Type B pancreatic cell (in vitro differentiated cells): ENCODE results near the gene FAM193A. TPM values are rescaled to one million over a fixed set of nuclear protein-coding genes. Genes with fewer than 3 reads are reported as not detected.

ENCODE experiments used
- DNase-seq: peaks from one replicate; pipeline ENCODE4 v3.0.0; 2021; ENCODE audit warnings: mixed read lengths; ENCODE audit not compliant: unreplicated experiment; ENCODE audit errors: extremely low spot score
- H3K27ac Mint-ChIP-seq: 2 replicates; pipeline ENCODE4 v1.8.0; 2021; ENCODE audit warnings: mild to moderate bottlenecking, mixed read lengths
- H3K27me3 Mint-ChIP-seq: 2 replicates; pipeline ENCODE4 v1.8.0; 2021; ENCODE audit warnings: mixed read lengths
- H3K36me3 Mint-ChIP-seq: 2 replicates; pipeline ENCODE4 v1.8.0; 2021; ENCODE audit warnings: mixed read lengths
- H3K4me1 Mint-ChIP-seq: one replicate; pipeline ENCODE4 v1.8.0; 2021; ENCODE audit warnings: mixed read lengths; ENCODE audit not compliant: unreplicated experiment
- H3K4me3 Mint-ChIP-seq: 2 replicates; pipeline ENCODE4 v1.8.0; 2021; ENCODE audit warnings: mild to moderate bottlenecking, mixed read lengths
- H3K9me3 Mint-ChIP-seq: 2 replicates; pipeline ENCODE4 v1.8.0; 2021; ENCODE audit warnings: mixed read lengths
- CTCF ChIP-seq: fragments of 200-600 bp; sonication (generic); conservative IDR thresholded peaks from 2 replicates; pipeline ENCODE4 v1.5.0; 2021; ENCODE audit warnings: antibody characterized with exemption, mild to moderate bottlenecking
- total RNA-seq: library from RNA; stranded (reverse); gene quantifications from 2 replicates; pipeline ENCODE4 v1.2.1, GENCODE V29; 2021; ENCODE audit warnings: low replicate concordance

Gene FAM193A
- total RNA-seq, 1 donor from 2014 or later: 37.1 TPM

GRCh38 chr4:2489841-2490552 lies 46.5 kb upstream of the FAM193A start:
- Mint-ChIP-seq H3K27ac (no peak overlapping the region), H3K4me1 (peaks cover 19% of the 10 kb centered on the region), H3K27me3 (no peaks in the 10 kb centered on the region), H3K4me3 (no peak overlapping the region), H3K36me3 (peaks cover 18% of the 10 kb centered on the region), H3K9me3 (no peaks in the 10 kb centered on the region)
- no peak for TF ChIP-seq CTCF
- DNase-seq: no peak

GRCh38 chr4:2492970-2493369 lies 43.5 kb upstream of the FAM193A start:
- DNase-seq: no peak
- no peaks in the 10 kb centered on the region for H3K4me1 Mint-ChIP-seq
- no peaks in the 10 kb centered on the region for H3K9me3 Mint-ChIP-seq
- H3K36me3 Mint-ChIP-seq: peaks cover 32% of the 10 kb centered on the region
- no peak for TF ChIP-seq CTCF
- no peak overlapping the region for H3K4me3 Mint-ChIP-seq
- H3K27me3 Mint-ChIP-seq: no peaks in the 10 kb centered on the region
- H3K27ac Mint-ChIP-seq: peak overlapping the region; percentile 52

DNA sequence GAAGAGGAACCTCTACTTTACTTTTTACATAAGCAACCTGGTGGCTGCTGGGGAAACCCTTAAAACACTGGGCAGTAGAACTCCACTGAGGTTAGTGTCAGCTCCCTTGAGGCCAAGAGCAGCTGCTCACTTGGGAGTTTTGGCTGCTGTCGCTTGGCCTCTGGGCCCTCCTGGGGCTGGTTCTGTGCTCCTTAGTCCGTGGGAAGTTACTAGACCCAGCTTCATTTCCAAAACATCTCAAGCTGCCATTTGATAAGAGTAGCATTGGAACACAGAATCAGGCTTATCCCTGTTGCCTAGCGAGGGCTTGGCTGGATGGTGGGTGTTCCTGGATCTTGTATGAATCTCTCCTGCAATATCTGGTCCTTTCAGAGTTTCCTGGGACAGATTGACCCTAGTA lies 41.5 kb upstream of the FAM193A start:
- no peak overlapping the region for H3K4me3 Mint-ChIP-seq

DNA sequence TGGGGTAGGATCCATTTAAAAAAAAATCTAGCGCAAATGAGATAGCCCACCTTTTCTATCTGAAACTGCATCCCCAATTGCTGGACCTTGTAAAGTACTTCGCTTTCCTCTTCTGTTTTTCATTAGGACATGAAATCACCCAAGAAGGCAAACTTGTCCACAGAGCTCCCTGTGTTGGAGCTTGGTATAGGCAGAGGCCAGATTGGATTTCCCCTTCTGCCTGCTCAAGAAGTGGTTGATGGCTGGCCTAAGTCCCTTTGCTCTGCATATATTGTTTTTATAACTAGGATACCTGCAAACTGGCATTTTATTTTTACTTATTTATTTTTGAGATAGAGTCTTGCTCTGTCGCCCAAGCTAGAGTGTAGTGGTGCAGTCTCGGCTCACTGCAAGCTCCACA lies 39.1 kb upstream of the FAM193A start:
- no peaks in the 10 kb centered on the region for H3K27me3 Mint-ChIP-seq
- no peak overlapping the region for H3K4me3 Mint-ChIP-seq
- peaks cover 34% of the 10 kb centered on the region for H3K36me3 Mint-ChIP-seq
- H3K27ac Mint-ChIP-seq: no peak overlapping the region
- DNase-seq: no peak
- no peaks in the 10 kb centered on the region for H3K4me1 Mint-ChIP-seq
- no peaks in the 10 kb centered on the region for H3K9me3 Mint-ChIP-seq
- no peak for TF ChIP-seq CTCF

More for the DNA sequence above, 41.5 kb upstream of the FAM193A start:
- Mint-ChIP-seq H3K36me3 (peaks cover 32% of the 10 kb centered on the region), H3K9me3 (no peaks in the 10 kb centered on the region), H3K27ac (no peak overlapping the region), H3K4me1 (no peaks in the 10 kb centered on the region), H3K27me3 (no peaks in the 10 kb centered on the region)
- DNase-seq: no peak
- no peak for TF ChIP-seq CTCF

DNA sequence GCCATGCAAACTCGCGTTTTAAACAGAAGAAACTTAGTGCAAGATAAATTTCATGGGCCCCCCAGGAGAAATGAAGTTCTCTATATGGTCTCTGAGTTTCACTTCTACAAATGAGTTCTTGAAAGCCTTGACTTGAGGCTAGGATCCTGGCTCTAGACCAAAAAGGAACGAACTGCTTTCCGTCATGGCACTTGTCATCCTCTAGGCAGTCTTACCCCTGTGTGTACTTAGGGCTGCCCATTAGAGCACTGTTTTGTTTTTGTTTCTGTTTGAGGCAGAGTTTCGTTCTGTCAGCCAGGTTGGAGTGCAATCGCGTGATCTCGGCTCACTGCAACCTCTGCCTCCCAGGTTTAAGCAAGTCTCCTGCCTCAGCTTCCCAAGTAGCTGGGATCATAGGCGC lies 38.5 kb upstream of the FAM193A start:
- Mint-ChIP-seq H3K4me3 (no peak overlapping the region), H3K4me1 (no peaks in the 10 kb centered on the region), H3K27ac (no peak overlapping the region), H3K27me3 (no peaks in the 10 kb centered on the region), H3K36me3 (peaks cover 28% of the 10 kb centered on the region), H3K9me3 (no peaks in the 10 kb centered on the region)
- no peak for DNase-seq
- TF ChIP-seq CTCF: no peak
